ENCODE measurements around the gene ATXN3L.

ATXN3L gene

DNA sequence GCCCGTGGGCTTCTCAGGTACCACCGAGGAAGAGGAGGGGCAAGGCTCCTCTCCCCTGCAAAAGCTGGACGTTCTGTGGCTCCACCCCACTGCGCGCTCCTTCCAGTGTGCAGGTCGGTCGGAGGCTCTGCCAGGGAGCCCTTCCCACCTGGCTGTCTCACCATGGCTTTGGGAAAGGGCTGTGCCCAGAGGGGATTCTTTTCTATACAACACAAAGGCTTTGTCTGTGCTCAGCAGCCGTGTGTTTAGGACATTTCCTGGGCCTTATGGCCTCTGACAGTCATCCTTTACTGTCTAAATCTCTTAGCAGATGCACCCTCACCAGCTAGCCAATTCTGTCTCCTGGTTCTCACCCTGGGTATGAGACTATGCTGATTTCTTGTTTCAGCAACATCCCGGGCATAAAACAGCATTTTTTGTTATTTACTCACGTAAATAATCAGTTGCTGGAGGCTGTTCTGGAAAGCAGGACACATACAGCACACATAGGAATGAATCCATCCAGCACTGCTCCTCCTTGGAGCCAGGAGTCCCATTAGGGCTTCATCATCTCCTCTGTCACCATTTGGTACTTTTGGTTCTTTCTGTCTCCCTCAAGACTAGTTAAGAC lies 20.4 kb upstream of the ATXN3L start:
- POLR2A ChIA-PET, result interaction anchor here (0.6 kb wide), 1 partner anchor 76 kb away, joined by 3 read pairs; no protein-coding TSS in a partner anchor
- Histone ChIP-seq H3K27ac (ENCODE audit: extremely low read depth, low read depth, low read length) (no peak overlapping the region), H3K4me3 (ENCODE audit: low read depth, low read length) (no peak overlapping the region), H3K4me1 (ENCODE audit: control insufficient read depth, insufficient read depth, low read length) (no peaks in the 10 kb centered on the region), H3K36me3 (ENCODE audit: control insufficient read depth in 2 of 2, insufficient read depth in 1 of 2, low read length in 2 of 2) (no peaks in the 10 kb centered on the region), H3K9me3 (ENCODE audit: control insufficient read depth, insufficient read depth, low read depth, low read length) (no peaks in the 10 kb centered on the region)
- TF ChIP-seq ZFP3 (tag by site-specific recombination; IDR thresholded peaks at IDR 0.05; ENCODE audit: low read depth) (no peak), ZNF121 (tag by site-specific recombination; IDR thresholded peaks at IDR 0.05) (no peak), ZNF114 (tag by site-specific recombination; IDR thresholded peaks at IDR 0.05) (no peak), GLIS1 (tag by site-specific recombination; IDR thresholded peaks at IDR 0.05) (no peak), ZNF529 (tag by site-specific recombination; IDR thresholded peaks at IDR 0.05; ENCODE audit: insufficient replicate concordance) (no peak), ZNF146 (tag by site-specific recombination; IDR thresholded peaks at IDR 0.05) (no peak), ZFP41 (tag by site-specific recombination; IDR thresholded peaks at IDR 0.05; ENCODE audit: borderline replicate concordance) (no peak), ZNF768 (tag by site-specific recombination; IDR thresholded peaks at IDR 0.05) (no peak), ZNF221 (tag by site-specific recombination; IDR thresholded peaks at IDR 0.05; ENCODE audit: borderline replicate concordance) (no peak), MZF1 (tag by site-specific recombination; IDR thresholded peaks at IDR 0.05; ENCODE audit: borderline replicate concordance) (no peak), ZNF202 (tag by site-specific recombination; IDR thresholded peaks at IDR 0.05; ENCODE audit: borderline replicate concordance) (no peak), BCL11A (tag by site-specific recombination; IDR thresholded peaks at IDR 0.05; ENCODE audit: low read depth) (no peak), PRDM1 (tag by site-specific recombination; IDR thresholded peaks at IDR 0.05) (no peak), ZSCAN16 (tag by site-specific recombination; IDR thresholded peaks at IDR 0.05) (no peak), ZNF335 (tag by site-specific recombination; conservative IDR thresholded peaks at IDR 0.05) (no peak), ZNF184 (tag by site-specific recombination; IDR thresholded peaks at IDR 0.05) (no peak), ZNF510 (tag by site-specific recombination; IDR thresholded peaks at IDR 0.05; ENCODE audit: insufficient replicate concordance) (no peak)
- TF ChIP-seq, protein P1, sequence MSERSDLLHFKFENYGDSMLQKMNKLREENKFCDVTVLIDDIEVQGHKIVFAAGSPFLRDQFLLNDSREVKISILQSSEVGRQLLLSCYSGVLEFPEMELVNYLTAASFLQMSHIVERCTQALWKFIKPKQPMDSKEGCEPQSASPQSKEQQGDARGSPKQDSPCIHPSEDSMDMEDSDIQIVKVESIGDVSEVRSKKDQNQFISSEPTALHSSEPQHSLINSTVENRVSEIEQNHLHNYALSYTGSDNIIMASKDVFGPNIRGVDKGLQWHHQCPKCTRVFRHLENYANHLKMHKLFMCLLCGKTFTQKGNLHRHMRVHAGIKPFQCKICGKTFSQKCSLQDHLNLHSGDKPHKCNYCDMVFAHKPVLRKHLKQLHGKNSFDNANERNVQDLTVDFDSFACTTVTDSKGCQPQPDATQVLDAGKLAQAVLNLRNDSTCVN (tag by site-specific recombination; optimal IDR thresholded peaks at IDR 0.05), result no peak
- CTCF ChIA-PET, result interaction anchor here (0.6 to 1.3 kb wide), 3 partner anchors 62 to 148 kb away, joined by 3 to 7 read pairs (median 5); no protein-coding TSS in a partner anchor

DNA sequence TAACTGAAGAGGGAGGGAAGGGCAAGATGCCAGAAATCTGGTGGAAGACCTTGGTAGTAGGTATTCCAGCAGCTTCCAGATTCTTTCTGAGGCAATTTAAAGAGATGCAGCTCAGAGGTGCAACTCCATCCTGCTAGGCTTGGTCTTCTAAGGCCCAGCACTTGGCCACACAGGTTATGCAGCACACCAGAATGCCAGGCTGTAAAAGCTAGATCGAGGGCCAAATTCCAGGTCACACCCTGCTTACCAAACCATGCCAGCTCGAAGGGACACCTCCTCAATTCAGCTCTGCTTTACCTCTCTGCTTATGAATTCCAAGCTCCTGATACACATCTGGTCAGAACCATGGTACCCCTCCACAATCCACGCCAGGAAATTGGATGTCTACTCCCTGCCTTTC lies 19.8 kb upstream of the ATXN3L start:
- TF ChIP-seq ZNF274 (IDR thresholded peaks at IDR 0.05; ENCODE audit: low read length), result no peak
- no peak for TF ChIP-seq ZNF274 (tag by site-specific recombination; IDR thresholded peaks at IDR 0.05; ENCODE audit: borderline replicate concordance)
- TF ChIP-seq, protein P2, sequence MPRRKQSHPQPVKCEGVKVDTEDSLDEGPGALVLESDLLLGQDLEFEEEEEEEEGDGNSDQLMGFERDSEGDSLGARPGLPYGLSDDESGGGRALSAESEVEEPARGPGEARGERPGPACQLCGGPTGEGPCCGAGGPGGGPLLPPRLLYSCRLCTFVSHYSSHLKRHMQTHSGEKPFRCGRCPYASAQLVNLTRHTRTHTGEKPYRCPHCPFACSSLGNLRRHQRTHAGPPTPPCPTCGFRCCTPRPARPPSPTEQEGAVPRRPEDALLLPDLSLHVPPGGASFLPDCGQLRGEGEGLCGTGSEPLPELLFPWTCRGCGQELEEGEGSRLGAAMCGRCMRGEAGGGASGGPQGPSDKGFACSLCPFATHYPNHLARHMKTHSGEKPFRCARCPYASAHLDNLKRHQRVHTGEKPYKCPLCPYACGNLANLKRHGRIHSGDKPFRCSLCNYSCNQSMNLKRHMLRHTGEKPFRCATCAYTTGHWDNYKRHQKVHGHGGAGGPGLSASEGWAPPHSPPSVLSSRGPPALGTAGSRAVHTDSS (tag by site-specific recombination; IDR thresholded peaks at IDR 0.05), result no peak
- TF ChIP-seq, protein P3, sequence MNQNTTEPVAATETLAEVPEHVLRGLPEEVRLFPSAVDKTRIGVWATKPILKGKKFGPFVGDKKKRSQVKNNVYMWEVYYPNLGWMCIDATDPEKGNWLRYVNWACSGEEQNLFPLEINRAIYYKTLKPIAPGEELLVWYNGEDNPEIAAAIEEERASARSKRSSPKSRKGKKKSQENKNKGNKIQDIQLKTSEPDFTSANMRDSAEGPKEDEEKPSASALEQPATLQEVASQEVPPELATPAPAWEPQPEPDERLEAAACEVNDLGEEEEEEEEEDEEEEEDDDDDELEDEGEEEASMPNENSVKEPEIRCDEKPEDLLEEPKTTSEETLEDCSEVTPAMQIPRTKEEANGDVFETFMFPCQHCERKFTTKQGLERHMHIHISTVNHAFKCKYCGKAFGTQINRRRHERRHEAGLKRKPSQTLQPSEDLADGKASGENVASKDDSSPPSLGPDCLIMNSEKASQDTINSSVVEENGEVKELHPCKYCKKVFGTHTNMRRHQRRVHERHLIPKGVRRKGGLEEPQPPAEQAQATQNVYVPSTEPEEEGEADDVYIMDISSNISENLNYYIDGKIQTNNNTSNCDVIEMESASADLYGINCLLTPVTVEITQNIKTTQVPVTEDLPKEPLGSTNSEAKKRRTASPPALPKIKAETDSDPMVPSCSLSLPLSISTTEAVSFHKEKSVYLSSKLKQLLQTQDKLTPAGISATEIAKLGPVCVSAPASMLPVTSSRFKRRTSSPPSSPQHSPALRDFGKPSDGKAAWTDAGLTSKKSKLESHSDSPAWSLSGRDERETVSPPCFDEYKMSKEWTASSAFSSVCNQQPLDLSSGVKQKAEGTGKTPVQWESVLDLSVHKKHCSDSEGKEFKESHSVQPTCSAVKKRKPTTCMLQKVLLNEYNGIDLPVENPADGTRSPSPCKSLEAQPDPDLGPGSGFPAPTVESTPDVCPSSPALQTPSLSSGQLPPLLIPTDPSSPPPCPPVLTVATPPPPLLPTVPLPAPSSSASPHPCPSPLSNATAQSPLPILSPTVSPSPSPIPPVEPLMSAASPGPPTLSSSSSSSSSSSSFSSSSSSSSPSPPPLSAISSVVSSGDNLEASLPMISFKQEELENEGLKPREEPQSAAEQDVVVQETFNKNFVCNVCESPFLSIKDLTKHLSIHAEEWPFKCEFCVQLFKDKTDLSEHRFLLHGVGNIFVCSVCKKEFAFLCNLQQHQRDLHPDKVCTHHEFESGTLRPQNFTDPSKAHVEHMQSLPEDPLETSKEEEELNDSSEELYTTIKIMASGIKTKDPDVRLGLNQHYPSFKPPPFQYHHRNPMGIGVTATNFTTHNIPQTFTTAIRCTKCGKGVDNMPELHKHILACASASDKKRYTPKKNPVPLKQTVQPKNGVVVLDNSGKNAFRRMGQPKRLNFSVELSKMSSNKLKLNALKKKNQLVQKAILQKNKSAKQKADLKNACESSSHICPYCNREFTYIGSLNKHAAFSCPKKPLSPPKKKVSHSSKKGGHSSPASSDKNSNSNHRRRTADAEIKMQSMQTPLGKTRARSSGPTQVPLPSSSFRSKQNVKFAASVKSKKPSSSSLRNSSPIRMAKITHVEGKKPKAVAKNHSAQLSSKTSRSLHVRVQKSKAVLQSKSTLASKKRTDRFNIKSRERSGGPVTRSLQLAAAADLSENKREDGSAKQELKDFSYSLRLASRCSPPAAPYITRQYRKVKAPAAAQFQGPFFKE (tag by site-specific recombination; IDR thresholded peaks at IDR 0.05; ENCODE audit: borderline replicate concordance), result no peak
- no peak for TF ChIP-seq ZNF324 (tag by site-specific recombination; IDR thresholded peaks at IDR 0.05)
- Histone ChIP-seq H3K27ac (ENCODE audit: extremely low read depth, low read depth, low read length) (no peak overlapping the region), H3K4me3 (ENCODE audit: low read depth, low read length) (no peak overlapping the region), H3K36me3 (ENCODE audit: control insufficient read depth in 2 of 2, insufficient read depth in 1 of 2, low read length in 2 of 2) (no peaks in the 10 kb centered on the region), H3K9me3 (ENCODE audit: control insufficient read depth, insufficient read depth, low read depth, low read length) (no peaks in the 10 kb centered on the region), H3K4me1 (ENCODE audit: control insufficient read depth, insufficient read depth, low read length) (no peaks in the 10 kb centered on the region)
- ChIA-PET POLR2A (no interaction called here), CTCF (interaction anchor here (0.9 to 1.3 kb wide), 2 partner anchors 148 to 393 kb away, joined by 4 to 7 read pairs; no protein-coding TSS in a partner anchor)

All from HEK293 (cell line).